ENCODE measurements around the gene RTEL1. TPM values are rescaled to one million over a fixed set of nuclear protein-coding genes. Genes with fewer than 3 reads are reported as not detected.

The RTEL1 gene
- total RNA-seq, 4 donors from 2014 or later = 8.5 to 38.3 (median 12.7) TPM

DNA sequence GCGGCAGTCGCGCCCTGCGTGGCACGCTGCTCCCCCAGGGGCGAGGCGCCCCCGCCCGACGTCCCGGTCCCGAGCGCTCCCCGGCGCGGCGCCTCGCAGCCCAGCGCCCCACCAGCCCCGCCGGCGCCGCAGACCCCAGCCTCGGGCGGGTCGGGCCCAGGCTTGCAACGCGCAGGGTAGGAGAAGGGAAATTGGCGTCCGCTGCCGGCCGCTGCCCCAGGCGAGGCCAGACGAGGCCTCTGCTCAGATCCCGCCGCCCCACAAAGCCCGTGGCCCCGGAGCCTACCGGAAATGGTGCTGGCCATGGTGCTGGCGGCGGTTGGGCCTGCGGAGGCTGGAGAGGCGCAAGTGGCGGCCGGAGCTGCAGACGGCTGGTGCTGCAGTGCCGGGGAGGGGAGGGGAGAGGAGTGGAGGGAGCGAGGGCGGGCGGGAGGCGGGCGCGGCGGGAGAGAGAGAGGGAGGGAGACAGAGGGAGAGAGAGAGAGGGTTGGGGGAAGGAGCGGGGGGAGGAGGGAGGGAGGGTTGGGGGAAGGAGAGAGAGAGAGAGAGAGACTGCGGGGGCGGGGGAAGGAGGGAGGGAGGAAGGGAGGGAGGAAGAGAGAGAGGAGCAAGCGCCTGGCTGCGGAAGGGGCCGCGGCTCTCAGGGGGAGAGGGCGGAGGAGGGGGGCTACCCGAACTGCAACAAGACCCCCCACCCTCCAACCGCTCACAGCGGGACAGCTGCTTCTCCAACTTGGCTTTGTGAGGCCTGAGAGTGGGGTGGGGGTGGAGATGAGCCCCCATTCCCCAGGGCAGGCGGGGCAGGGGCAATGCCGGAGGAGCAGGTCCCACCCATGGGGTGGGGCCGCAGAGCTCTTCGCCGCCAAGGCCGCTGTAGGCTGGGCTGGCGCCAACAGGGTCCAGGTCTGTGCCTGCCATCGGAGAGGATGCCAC lies 4.8 kb upstream of the RTEL1 start, which contains the start of gene STMN3:
TSS of gene STMN3 (minus strand) at position 384 of the 933 bp plus-strand sequence. CDS start at position 305, 79 bp downstream.
- DNase-seq (ENCODE audit: low spot score in 2 of 2) = peak; percentile 79 to 97
- H3K4me3 ChIP-seq (ENCODE audit: low read depth, poor library complexity, severe bottlenecking) = peak within 1 kb of the TSS; percentile 31
- intact Hi-C loops (cut with DNase I; ENCODE audit: low total_unique reads) = no loop called here
- no peak for TF ChIP-seq POLR2A (IDR thresholded peaks at IDR 0.05)
- no peak for TF ChIP-seq CTCF (IDR thresholded peaks at IDR 0.05)
- WGBS, 2 donors = 0 to 1% methylated on average over 32 to 58 of the region's 73 CpGs

GRCh38 chr20:63653974-63654668 lies 4.0 kb upstream of the RTEL1 start:
- intact Hi-C loops (cut with DNase I; ENCODE audit: low total_unique reads) = no loop called here
- no peak overlapping the region for H3K4me3 ChIP-seq (ENCODE audit: low read depth, poor library complexity, severe bottlenecking)
- DNase-seq (ENCODE audit: low spot score in 2 of 2) = no peak
- 40 to 49% methylated on average over 14 to 15 of the region's 15 CpGs for WGBS, 2 donors
- TF ChIP-seq POLR2A (IDR thresholded peaks at IDR 0.05) (no peak), CTCF (IDR thresholded peaks at IDR 0.05) (no peak)

DNA sequence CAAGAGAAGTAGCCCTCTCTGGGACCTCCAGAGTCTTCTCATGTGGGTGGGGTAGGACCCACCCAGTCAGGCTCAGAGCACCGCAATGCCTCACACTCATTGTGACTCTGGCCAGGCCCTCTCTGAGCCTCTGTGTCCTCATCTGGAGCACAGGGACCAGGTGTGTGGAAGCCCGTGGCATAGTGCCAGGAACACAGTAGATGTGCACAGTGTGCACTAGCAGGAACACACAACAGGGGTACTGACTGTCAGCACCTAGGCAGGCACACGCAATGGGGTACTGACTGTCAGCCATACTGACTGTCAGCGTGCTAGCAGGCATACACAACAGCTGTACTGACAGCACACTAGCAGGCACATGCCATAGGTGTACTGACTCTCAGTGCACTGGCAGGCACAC lies 2.9 kb upstream of the RTEL1 start:
- TF ChIP-seq CTCF (IDR thresholded peaks at IDR 0.05) (no peak), POLR2A (IDR thresholded peaks at IDR 0.05) (no peak)
- 43 to 53% methylated on average over 2 to 4 of the region's 4 CpGs for WGBS, 2 donors
- H3K4me3 ChIP-seq (ENCODE audit: low read depth, poor library complexity, severe bottlenecking) = no peak overlapping the region
- intact Hi-C loops (cut with DNase I; ENCODE audit: low total_unique reads) = no loop called here
- peak in 1 of 2 donors; percentile 83 for DNase-seq (ENCODE audit: low spot score in 2 of 2)

GRCh38 chr20:63656451-63656850 lies 1.7 kb upstream of the RTEL1 start:
- TF ChIP-seq POLR2A (IDR thresholded peaks at IDR 0.05) (no peak), CTCF (IDR thresholded peaks at IDR 0.05) (no peak)
- intact Hi-C loops (cut with DNase I; ENCODE audit: low total_unique reads) = no loop called here
- H3K4me3 ChIP-seq (ENCODE audit: low read depth, poor library complexity, severe bottlenecking) = no peak overlapping the region
- DNase-seq (ENCODE audit: low spot score in 2 of 2) = no peak
- WGBS, 2 donors = 82 to 95% methylated on average over 3 of the region's 3 CpGs

GRCh38 chr20:63657260-63657936 lies 714 bp upstream of the RTEL1 start:
- DNase-seq (ENCODE audit: low spot score in 2 of 2) = peak in 1 of 2 donors; percentile 79
- intact Hi-C loops (cut with DNase I; ENCODE audit: low total_unique reads) = no loop called here
- TF ChIP-seq POLR2A (IDR thresholded peaks at IDR 0.05) (no peak), CTCF (IDR thresholded peaks at IDR 0.05) (no peak)
- WGBS, 2 donors = 33 to 48% methylated on average over 21 to 25 of the region's 31 CpGs
- H3K4me3 ChIP-seq (ENCODE audit: low read depth, poor library complexity, severe bottlenecking) = peak overlapping the region; percentile 19

Data from lower leg skin (tissue), 4 donors.